Erythroblast (primary cell): ENCODE measurements around the gene TMEM164.

Experiments
- GATA1 ChIP-seq: IDR thresholded peaks from 2 replicates; pipeline ENCODE4 v1.6.1; 2011; ENCODE audit warnings: low read depth, mild to moderate bottlenecking, control low read depth, low read length, moderate library complexity
- POLR2A ChIP-seq: IDR thresholded peaks from 2 replicates; pipeline ENCODE4 v1.6.1; 2011; ENCODE audit warnings: mild to moderate bottlenecking, low read length

DNA sequence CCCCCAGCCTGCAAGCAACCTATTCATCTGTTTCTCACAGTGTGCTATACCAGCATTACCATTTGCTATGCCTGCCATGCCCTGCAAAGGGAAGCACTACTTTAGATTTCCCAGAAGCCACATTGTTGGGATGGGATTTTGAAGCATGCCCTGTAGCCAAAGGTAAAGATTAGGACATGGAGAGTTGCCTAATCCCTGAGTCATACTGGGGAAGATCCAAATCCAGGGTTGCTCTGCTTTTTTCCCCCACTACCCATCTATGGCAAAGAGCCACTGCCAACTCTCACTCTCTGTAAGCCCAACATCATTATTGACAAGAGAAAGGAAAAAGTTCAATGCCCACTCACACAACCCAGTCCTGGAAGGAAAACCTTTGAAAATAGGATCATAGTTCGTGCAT is 36.7 kb upstream of the TMEM164 start:
- TF ChIP-seq POLR2A (no peak), GATA1 (no peak)
